Measurements from ENCODE around the gene PON2. TPM values are rescaled to one million over a fixed set of nuclear protein-coding genes. Genes with fewer than 3 reads are reported as not detected.

Gene PON2
- total and polyA plus RNA-seq, 2 of the 13 experiments (the other 11 are each of a cell fraction or from before 2014, with no cell fraction given), result 202 to 217 TPM

DNA sequence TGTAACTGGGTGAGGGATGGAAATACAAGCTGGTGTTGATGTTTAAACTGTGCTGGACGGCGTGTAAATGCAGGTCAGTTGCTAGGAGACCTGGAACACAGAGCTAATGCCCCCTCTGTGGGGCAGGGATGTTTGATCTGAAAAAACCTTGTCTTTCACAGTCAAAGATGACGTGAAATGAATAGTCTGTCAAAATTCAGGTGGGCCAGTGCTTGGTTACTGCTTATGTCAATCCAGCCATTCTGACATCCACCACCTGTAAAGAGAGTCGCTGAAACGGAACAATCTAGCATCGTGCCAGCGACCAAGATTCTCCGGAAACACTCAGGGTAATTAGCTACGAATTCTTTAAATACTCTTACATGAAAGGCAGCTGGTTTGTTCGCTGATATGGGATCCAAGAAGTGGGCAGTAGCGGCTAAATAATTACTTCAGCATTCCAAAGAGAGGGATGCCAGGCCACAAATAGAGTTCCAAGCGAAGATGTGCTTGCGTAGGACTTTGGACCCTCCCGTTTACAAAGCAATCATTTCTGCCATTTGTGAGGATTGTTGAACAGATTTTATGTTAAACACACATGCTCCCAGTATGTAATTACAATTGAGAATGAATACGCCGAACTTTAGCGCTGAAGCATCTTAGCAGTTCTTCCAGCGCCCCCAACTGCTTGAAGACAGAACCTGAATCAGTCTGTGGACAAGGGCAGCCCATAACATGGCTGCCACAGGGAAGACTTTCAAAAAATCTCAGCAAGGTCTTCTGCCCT is 43.6 kb upstream of the PON2 start (continued):
- TF ChIP-seq, protein P1, sequence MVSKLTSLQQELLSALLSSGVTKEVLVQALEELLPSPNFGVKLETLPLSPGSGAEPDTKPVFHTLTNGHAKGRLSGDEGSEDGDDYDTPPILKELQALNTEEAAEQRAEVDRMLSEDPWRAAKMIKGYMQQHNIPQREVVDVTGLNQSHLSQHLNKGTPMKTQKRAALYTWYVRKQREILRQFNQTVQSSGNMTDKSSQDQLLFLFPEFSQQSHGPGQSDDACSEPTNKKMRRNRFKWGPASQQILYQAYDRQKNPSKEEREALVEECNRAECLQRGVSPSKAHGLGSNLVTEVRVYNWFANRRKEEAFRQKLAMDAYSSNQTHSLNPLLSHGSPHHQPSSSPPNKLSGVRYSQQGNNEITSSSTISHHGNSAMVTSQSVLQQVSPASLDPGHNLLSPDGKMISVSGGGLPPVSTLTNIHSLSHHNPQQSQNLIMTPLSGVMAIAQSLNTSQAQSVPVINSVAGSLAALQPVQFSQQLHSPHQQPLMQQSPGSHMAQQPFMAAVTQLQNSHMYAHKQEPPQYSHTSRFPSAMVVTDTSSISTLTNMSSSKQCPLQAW (CRISPR knock-in tag; IDR thresholded peaks at IDR 0.05), result no peak
- TF ChIP-seq SP5 (CRISPR knock-in tag; IDR thresholded peaks at IDR 0.05; ENCODE audit: borderline replicate concordance, low read depth), result no peak
- no peak for TF ChIP-seq MTA3 (CRISPR knock-in tag; IDR thresholded peaks at IDR 0.05)
- no peak for TF ChIP-seq ZFP37 (CRISPR knock-in tag; IDR thresholded peaks at IDR 0.05; ENCODE audit: borderline replicate concordance)
- no peak for TF ChIP-seq TBP (CRISPR knock-in tag; IDR thresholded peaks at IDR 0.05)
- TF ChIP-seq, protein P2, sequence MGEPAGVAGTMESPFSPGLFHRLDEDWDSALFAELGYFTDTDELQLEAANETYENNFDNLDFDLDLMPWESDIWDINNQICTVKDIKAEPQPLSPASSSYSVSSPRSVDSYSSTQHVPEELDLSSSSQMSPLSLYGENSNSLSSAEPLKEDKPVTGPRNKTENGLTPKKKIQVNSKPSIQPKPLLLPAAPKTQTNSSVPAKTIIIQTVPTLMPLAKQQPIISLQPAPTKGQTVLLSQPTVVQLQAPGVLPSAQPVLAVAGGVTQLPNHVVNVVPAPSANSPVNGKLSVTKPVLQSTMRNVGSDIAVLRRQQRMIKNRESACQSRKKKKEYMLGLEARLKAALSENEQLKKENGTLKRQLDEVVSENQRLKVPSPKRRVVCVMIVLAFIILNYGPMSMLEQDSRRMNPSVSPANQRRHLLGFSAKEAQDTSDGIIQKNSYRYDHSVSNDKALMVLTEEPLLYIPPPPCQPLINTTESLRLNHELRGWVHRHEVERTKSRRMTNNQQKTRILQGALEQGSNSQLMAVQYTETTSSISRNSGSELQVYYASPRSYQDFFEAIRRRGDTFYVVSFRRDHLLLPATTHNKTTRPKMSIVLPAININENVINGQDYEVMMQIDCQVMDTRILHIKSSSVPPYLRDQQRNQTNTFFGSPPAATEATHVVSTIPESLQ (CRISPR knock-in tag; conservative IDR thresholded peaks at IDR 0.05), result no peak
- TF ChIP-seq, protein P3, sequence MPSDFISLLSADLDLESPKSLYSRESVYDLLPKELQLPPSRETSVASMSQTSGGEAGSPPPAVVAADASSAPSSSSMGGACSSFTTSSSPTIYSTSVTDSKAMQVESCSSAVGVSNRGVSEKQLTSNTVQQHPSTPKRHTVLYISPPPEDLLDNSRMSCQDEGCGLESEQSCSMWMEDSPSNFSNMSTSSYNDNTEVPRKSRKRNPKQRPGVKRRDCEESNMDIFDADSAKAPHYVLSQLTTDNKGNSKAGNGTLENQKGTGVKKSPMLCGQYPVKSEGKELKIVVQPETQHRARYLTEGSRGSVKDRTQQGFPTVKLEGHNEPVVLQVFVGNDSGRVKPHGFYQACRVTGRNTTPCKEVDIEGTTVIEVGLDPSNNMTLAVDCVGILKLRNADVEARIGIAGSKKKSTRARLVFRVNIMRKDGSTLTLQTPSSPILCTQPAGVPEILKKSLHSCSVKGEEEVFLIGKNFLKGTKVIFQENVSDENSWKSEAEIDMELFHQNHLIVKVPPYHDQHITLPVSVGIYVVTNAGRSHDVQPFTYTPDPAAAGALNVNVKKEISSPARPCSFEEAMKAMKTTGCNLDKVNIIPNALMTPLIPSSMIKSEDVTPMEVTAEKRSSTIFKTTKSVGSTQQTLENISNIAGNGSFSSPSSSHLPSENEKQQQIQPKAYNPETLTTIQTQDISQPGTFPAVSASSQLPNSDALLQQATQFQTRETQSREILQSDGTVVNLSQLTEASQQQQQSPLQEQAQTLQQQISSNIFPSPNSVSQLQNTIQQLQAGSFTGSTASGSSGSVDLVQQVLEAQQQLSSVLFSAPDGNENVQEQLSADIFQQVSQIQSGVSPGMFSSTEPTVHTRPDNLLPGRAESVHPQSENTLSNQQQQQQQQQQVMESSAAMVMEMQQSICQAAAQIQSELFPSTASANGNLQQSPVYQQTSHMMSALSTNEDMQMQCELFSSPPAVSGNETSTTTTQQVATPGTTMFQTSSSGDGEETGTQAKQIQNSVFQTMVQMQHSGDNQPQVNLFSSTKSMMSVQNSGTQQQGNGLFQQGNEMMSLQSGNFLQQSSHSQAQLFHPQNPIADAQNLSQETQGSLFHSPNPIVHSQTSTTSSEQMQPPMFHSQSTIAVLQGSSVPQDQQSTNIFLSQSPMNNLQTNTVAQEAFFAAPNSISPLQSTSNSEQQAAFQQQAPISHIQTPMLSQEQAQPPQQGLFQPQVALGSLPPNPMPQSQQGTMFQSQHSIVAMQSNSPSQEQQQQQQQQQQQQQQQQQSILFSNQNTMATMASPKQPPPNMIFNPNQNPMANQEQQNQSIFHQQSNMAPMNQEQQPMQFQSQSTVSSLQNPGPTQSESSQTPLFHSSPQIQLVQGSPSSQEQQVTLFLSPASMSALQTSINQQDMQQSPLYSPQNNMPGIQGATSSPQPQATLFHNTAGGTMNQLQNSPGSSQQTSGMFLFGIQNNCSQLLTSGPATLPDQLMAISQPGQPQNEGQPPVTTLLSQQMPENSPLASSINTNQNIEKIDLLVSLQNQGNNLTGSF (CRISPR knock-in tag; IDR thresholded peaks at IDR 0.05), result no peak
- no peak for TF ChIP-seq ZSCAN31 (CRISPR knock-in tag; IDR thresholded peaks at IDR 0.05; ENCODE audit: low read depth)
- no peak for TF ChIP-seq ZNF891 (CRISPR knock-in tag; IDR thresholded peaks at IDR 0.05)
- TF ChIP-seq, protein P4, sequence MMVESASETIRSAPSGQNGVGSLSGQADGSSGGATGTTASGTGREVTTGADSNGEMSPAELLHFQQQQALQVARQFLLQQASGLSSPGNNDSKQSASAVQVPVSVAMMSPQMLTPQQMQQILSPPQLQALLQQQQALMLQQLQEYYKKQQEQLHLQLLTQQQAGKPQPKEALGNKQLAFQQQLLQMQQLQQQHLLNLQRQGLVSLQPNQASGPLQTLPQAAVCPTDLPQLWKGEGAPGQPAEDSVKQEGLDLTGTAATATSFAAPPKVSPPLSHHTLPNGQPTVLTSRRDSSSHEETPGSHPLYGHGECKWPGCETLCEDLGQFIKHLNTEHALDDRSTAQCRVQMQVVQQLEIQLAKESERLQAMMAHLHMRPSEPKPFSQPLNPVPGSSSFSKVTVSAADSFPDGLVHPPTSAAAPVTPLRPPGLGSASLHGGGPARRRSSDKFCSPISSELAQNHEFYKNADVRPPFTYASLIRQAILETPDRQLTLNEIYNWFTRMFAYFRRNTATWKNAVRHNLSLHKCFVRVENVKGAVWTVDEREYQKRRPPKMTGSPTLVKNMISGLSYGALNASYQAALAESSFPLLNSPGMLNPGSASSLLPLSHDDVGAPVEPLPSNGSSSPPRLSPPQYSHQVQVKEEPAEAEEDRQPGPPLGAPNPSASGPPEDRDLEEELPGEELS (CRISPR knock-in tag; IDR thresholded peaks at IDR 0.05), result peak; percentile 50
- peak; percentile 46; the same call in 1 of the 2 replicates for TF ChIP-seq EHMT2 (IDR thresholded peaks at IDR 0.05; ENCODE audit: borderline replicate concordance, low read depth, low read length)
- TF ChIP-seq ZNF564 (CRISPR knock-in tag; IDR thresholded peaks at IDR 0.05), result no peak
- TF ChIP-seq, protein P5, sequence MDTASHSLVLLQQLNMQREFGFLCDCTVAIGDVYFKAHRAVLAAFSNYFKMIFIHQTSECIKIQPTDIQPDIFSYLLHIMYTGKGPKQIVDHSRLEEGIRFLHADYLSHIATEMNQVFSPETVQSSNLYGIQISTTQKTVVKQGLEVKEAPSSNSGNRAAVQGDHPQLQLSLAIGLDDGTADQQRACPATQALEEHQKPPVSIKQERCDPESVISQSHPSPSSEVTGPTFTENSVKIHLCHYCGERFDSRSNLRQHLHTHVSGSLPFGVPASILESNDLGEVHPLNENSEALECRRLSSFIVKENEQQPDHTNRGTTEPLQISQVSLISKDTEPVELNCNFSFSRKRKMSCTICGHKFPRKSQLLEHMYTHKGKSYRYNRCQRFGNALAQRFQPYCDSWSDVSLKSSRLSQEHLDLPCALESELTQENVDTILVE (CRISPR knock-in tag; IDR thresholded peaks at IDR 0.05), result 0 out of 2 replicates have a peak, but pooled peaks have one; percentile 37
- TF ChIP-seq ZNF788 (CRISPR knock-in tag; IDR thresholded peaks at IDR 0.05; ENCODE audit: borderline replicate concordance), result no peak
- TF ChIP-seq ZNF777 (CRISPR knock-in tag; IDR thresholded peaks at IDR 0.05), result peak; percentile 18; the same call in 1 of the 2 replicates
- TF ChIP-seq THYN1 (CRISPR knock-in tag; IDR thresholded peaks at IDR 0.05; ENCODE audit: borderline replicate concordance, low read depth), result no peak
- 0 out of 2 replicates have a peak, but pooled peaks have one; percentile 55 for TF ChIP-seq ISL2 (CRISPR knock-in tag; IDR thresholded peaks at IDR 0.05)

Data from HepG2 (cell line).